Liver (tissue), 9 donors: Measurements from ENCODE around the gene UBN2. TPM values are rescaled to one million over a fixed set of nuclear protein-coding genes. Genes with fewer than 3 reads are reported as not detected.

Source experiments
- DNase-seq: peaks from one replicate; pipeline ENCODE4 v3.0.0-alpha.2; 2017; ENCODE audit warnings: low spot score
- H3K27ac ChIP-seq, 2 donors: one replicate each; pipeline ENCODE4 v1.7.0; 2013; ENCODE audit warnings: inconsistent platforms in 2 of 2, low read length in 2 of 2, control low read depth in 1 of 2, low read depth in 1 of 2, mild to moderate bottlenecking in 1 of 2
- H3K27me3 ChIP-seq, 4 donors: one replicate each; pipeline versions ENCODE4 v1.6.1 to v1.7.0; 2013; ENCODE audit warnings: low read length in 3 of 4, inconsistent platforms in 1 of 4, mild to moderate bottlenecking in 1 of 4, moderate library complexity in 1 of 4; ENCODE audit not compliant: control insufficient read depth in 4 of 4, insufficient read depth in 4 of 4
- H3K36me3 ChIP-seq, 4 donors: one replicate each; pipeline versions ENCODE4 v1.6.1 to v1.7.0; 2013; ENCODE audit warnings: low read length in 3 of 4, mild to moderate bottlenecking in 3 of 4, low read depth in 1 of 4, moderate library complexity in 1 of 4; ENCODE audit not compliant: control insufficient read depth in 4 of 4, insufficient read depth in 3 of 4
- H3K4me1 ChIP-seq, 4 donors: one replicate each; pipeline versions ENCODE4 v1.6.1 to v1.7.0; 2013; ENCODE audit warnings: low read length in 3 of 4, mild to moderate bottlenecking in 3 of 4, moderate library complexity in 1 of 4; ENCODE audit not compliant: control insufficient read depth in 4 of 4, insufficient read depth in 4 of 4
- H3K4me3 ChIP-seq, 3 donors: one replicate each; pipeline versions ENCODE4 v1.6.1 to v1.7.0; 2013; ENCODE audit warnings: low read length in 3 of 3, control low read depth in 1 of 3, low read depth in 1 of 3, mild to moderate bottlenecking in 1 of 3
- H3K9ac ChIP-seq, 2 donors: one replicate each; pipeline ENCODE4 v1.7.0; 2013; ENCODE audit warnings: low read length in 2 of 2, mild to moderate bottlenecking in 2 of 2, moderate library complexity in 2 of 2, control low read depth in 1 of 2, low read depth in 1 of 2
- H3K9me3 ChIP-seq, 4 donors: one replicate each; pipeline versions ENCODE4 v1.6.1 to v1.7.0; 2013; ENCODE audit warnings: low read length in 3 of 4; ENCODE audit not compliant: control insufficient read depth in 4 of 4
- ATF3 ChIP-seq: IDR thresholded peaks from 2 replicates; pipeline ENCODE4 v1.6.1; 2016; ENCODE audit warnings: antibody characterized with exemption
- CTCF ChIP-seq: fragments of 150-350 bp; IDR thresholded peaks from 2 replicates; pipeline ENCODE4 v1.5.1; 2017; ENCODE audit warnings: improper control_type of control experiment, low read depth, low read length; ENCODE audit not compliant: missing input control
- EGR1 ChIP-seq, 2 donors: IDR thresholded peaks; 2 replicates each; pipeline ENCODE4 v1.6.1; 2016 to 2018; ENCODE audit warnings: antibody characterized with exemption in 2 of 2, low read depth in 2 of 2
- FOXA1 ChIP-seq: IDR thresholded peaks from 2 replicates; pipeline ENCODE4 v1.6.1; 2016; ENCODE audit warnings: antibody characterized with exemption
- FOXA2 ChIP-seq: IDR thresholded peaks from 2 replicates; pipeline ENCODE4 v1.6.1; 2016; ENCODE audit warnings: antibody characterized with exemption
- GABPA ChIP-seq, 2 donors: IDR thresholded peaks in 1 of 2; conservative IDR thresholded peaks in 1 of 2; 2 replicates each; pipeline ENCODE4 v1.6.1; 2016; ENCODE audit warnings: antibody characterized with exemption in 2 of 2, mild to moderate bottlenecking in 1 of 2, moderate library complexity in 1 of 2
- HNF4A ChIP-seq, 2 donors: conservative IDR thresholded peaks; 2 replicates each; pipeline ENCODE4 v1.6.1; 2016; ENCODE audit warnings: antibody characterized with exemption in 2 of 2, mild to moderate bottlenecking in 2 of 2
- HNF4G ChIP-seq: IDR thresholded peaks from 2 replicates; pipeline ENCODE4 v1.6.1; 2016; ENCODE audit warnings: antibody characterized with exemption
- JUND ChIP-seq, 2 donors: IDR thresholded peaks; 2 replicates each; pipeline ENCODE4 v1.6.1; 2016; ENCODE audit warnings: antibody characterized with exemption in 2 of 2
- MAX ChIP-seq: IDR thresholded peaks from 2 replicates; pipeline ENCODE4 v1.6.1; 2016; ENCODE audit warnings: antibody characterized with exemption
- NR2F2 ChIP-seq: IDR thresholded peaks from 2 replicates; pipeline ENCODE4 v1.6.1; 2016; ENCODE audit warnings: antibody characterized with exemption
- RAD21 ChIP-seq, 2 donors: IDR thresholded peaks; 2 replicates each; pipeline ENCODE4 v1.6.1; 2016; ENCODE audit warnings: antibody characterized with exemption in 2 of 2, mild to moderate bottlenecking in 2 of 2
- REST ChIP-seq: IDR thresholded peaks from 2 replicates; pipeline ENCODE4 v1.6.1; 2016; ENCODE audit warnings: antibody characterized with exemption, mild to moderate bottlenecking
- RXRA ChIP-seq, 2 donors: IDR thresholded peaks; 2 replicates each; pipeline ENCODE4 v1.6.1; 2017 to 2018; ENCODE audit warnings: antibody characterized with exemption in 2 of 2, mild to moderate bottlenecking in 1 of 2
- SP1 ChIP-seq: IDR thresholded peaks from 2 replicates; pipeline ENCODE4 v1.6.1; 2018; ENCODE audit warnings: antibody characterized with exemption, mild to moderate bottlenecking
- YY1 ChIP-seq: IDR thresholded peaks from 2 replicates; pipeline ENCODE4 v1.6.1; 2016; ENCODE audit warnings: antibody characterized with exemption, mild to moderate bottlenecking
- WGBS: extraction: QIAGEN DNeasy Blood & Tissue Kit; methylation state at CpG from one replicate; pipeline ENCODE4 v1.1.7; 2013; 5-methylcytosine and 5-hydroxymethylcytosine counted together
- polyA plus RNA-seq, 2 donors: library from polyadenylated mRNA; stranded (reverse) in 1 of 2; unstranded in 1 of 2; fragments of 200-250 nt in 1 of 2; fragments of >200 nt in 1 of 2; fragmentation: Nextera tagmentation in 1 of 2; extraction: Ambion mirVana in 1 of 2; gene quantifications; one replicate each; pipeline versions ENCODE4 v1.2.1 to v1.2.3, GENCODE V29; 2013 to 2015
- total RNA-seq, 2 donors: library from RNA; depleted of rRNA; stranded (reverse); fragments of >200 nt; gene quantifications; one replicate each; pipeline ENCODE4 v1.2.3, GENCODE V29; 2014
- donor health status: healthy.
- donor health status: healthy.
- donor health status: healthy.
- donor health status: healthy.
- donor health status: healthy.

UBN2 gene
- total and polyA plus RNA-seq, 4 donors, result 1.1 to 9.1 (median 4.8) TPM

GRCh38 chr7:139259142-139259541 is 28.1 kb downstream of the UBN2 start:
- Histone ChIP-seq H3K4me3 (no peak overlapping the region), H3K36me3 (peaks cover 8 to 38% (median 29%) of the 10 kb centered on the region in 4 donors), H3K27ac (no peak overlapping the region), H3K9ac (no peak overlapping the region), H3K27me3 (no peaks in the 10 kb centered on the region), H3K9me3 (no peaks in the 10 kb centered on the region), H3K4me1 (no peaks in the 10 kb centered on the region)
- no peak for DNase-seq
- TF ChIP-seq HNF4G, result no peak
- no peak for TF ChIP-seq HNF4A (conservative IDR thresholded peaks at IDR 0.05)
- TF ChIP-seq FOXA1, result no peak
- TF ChIP-seq CTCF, result no peak
- no peak for TF ChIP-seq GABPA (IDR thresholded peaks at IDR 0.05 in 1 of 2, conservative IDR thresholded peaks at IDR 0.05 in 1 of 2)
- no peak for TF ChIP-seq YY1
- TF ChIP-seq NR2F2, result no peak
- TF ChIP-seq MAX, result no peak
- WGBS, result 92% methylated on average over 6 of the region's 6 CpGs

- no peaks in the 10 kb centered on the region for H3K27me3 ChIP-seq
- peaks cover 9 to 49% (median 39%) of the 10 kb centered on the region in 4 donors for H3K36me3 ChIP-seq
- H3K4me1 ChIP-seq, result peaks cover 0 to 6% (median 0%) of the 10 kb centered on the region in 4 donors
- WGBS, result 98% methylated on average over 3 of the region's 3 CpGs
- H3K4me3 ChIP-seq, result no peak overlapping the region
- no peaks in the 10 kb centered on the region for H3K9me3 ChIP-seq
- no peak for TF ChIP-seq FOXA1
- TF ChIP-seq GABPA (IDR thresholded peaks at IDR 0.05 in 1 of 2, conservative IDR thresholded peaks at IDR 0.05 in 1 of 2), result no peak
- TF ChIP-seq NR2F2, result no peak
- no peak for TF ChIP-seq RXRA (IDR thresholded peaks at IDR 0.05)
- no peak for TF ChIP-seq CTCF
- TF ChIP-seq RAD21 (IDR thresholded peaks at IDR 0.05), result no peak
- no peak for TF ChIP-seq EGR1 (IDR thresholded peaks at IDR 0.05; ENCODE audit: low read depth in 2 of 2)
- no peak for TF ChIP-seq JUND (IDR thresholded peaks at IDR 0.05)
- TF ChIP-seq HNF4A (conservative IDR thresholded peaks at IDR 0.05), result no peak
- no peak for TF ChIP-seq FOXA2
- no peak for TF ChIP-seq REST
- TF ChIP-seq SP1, result no peak
- no peak for TF ChIP-seq ATF3
- TF ChIP-seq YY1, result no peak
- no peak for TF ChIP-seq MAX
- no peak for DNase-seq
- H3K9ac ChIP-seq, result no peak overlapping the region
- H3K27ac ChIP-seq, result no peak overlapping the region
Measured at GRCh38 chr7:139264220-139264619, 33.2 kb downstream of the UBN2 start.
